Measurements from ENCODE around the gene PCGF3.
"Not testable (repeated sequence)": the region's sequence is repeated elsewhere in the genome, so short reads cannot be mapped to it uniquely, and the experiment has no call there.

The PCGF3 gene

GRCh38 chr4:806979-807378 is 101.3 kb downstream of the PCGF3 start:
- DNase-seq, result not testable (repeated sequence)

GRCh38 chr4:807792-808191 is 102.2 kb downstream of the PCGF3 start:
- no peak for DNase-seq

- DNase-seq, result no peak
These were observed 103.4 kb downstream of the PCGF3 start for GRCh38 chr4:808860-809570.

- no peak for DNase-seq
These were observed 108.3 kb downstream of the PCGF3 start for GRCh38 chr4:813900-814299.

- no peak for DNase-seq
These were observed 108.7 kb downstream of the PCGF3 start for GRCh38 chr4:814312-814850.

GRCh38 chr4:815464-816146 is 110.0 kb downstream of the PCGF3 start:
- DNase-seq, result no peak

- no peak for DNase-seq
These were observed 112.7 kb downstream of the PCGF3 start for GRCh38 chr4:818106-818921.

- no peak for DNase-seq
These were observed 114.0 kb downstream of the PCGF3 start for GRCh38 chr4:819401-820229.

Data from stimulated activated CD4-positive, alpha-beta T cell treated with anti-CD3 and anti-CD28 coated beads, Interleukin-4, amount 100 ng/mL, for 24 hours (primary cell).